ENCODE measurements around the gene N4BP2L2.

N4BP2L2 gene

GRCh38 chr13:32390048-32390447, 148.5 kb downstream of the N4BP2L2 start:
- Histone ChIP-seq H3K27ac (ENCODE audit: insufficient read depth, low read length, poor library complexity, severe bottlenecking) (no peak overlapping the region), H3K36me3 (ENCODE audit: control insufficient read depth, insufficient read depth, low read length) (no peaks in the 10 kb centered on the region), H3K4me1 (ENCODE audit: control insufficient read depth, insufficient read depth, low read length, poor library complexity, severe bottlenecking) (no peaks in the 10 kb centered on the region), H3K9me3 (ENCODE audit: control insufficient read depth, low read length) (no peaks in the 10 kb centered on the region), H3K4me3 (ENCODE audit: insufficient read depth, low read depth, low read length, poor library complexity, severe bottlenecking) (no peak overlapping the region), H3K27me3 (replicated peaks; ENCODE audit: control insufficient read depth, insufficient read depth, low read length, poor library complexity, severe bottlenecking) (no peaks in the 10 kb centered on the region)
- no peak for DNase-seq

- no peaks in the 10 kb centered on the region for H3K36me3 ChIP-seq (ENCODE audit: control insufficient read depth, insufficient read depth, low read length)
- H3K4me1 ChIP-seq (ENCODE audit: control insufficient read depth, insufficient read depth, low read length, poor library complexity, severe bottlenecking) = no peaks in the 10 kb centered on the region
- H3K4me3 ChIP-seq (ENCODE audit: insufficient read depth, low read depth, low read length, poor library complexity, severe bottlenecking) = no peak overlapping the region
- H3K27me3 ChIP-seq (replicated peaks; ENCODE audit: control insufficient read depth, insufficient read depth, low read length, poor library complexity, severe bottlenecking) = no peaks in the 10 kb centered on the region
- no peak for DNase-seq
- no peaks in the 10 kb centered on the region for H3K9me3 ChIP-seq (ENCODE audit: control insufficient read depth, low read length)
- H3K27ac ChIP-seq (ENCODE audit: insufficient read depth, low read length, poor library complexity, severe bottlenecking) = no peak overlapping the region
These were observed 153.2 kb downstream of the N4BP2L2 start for GRCh38 chr13:32385410-32385809.

DNA sequence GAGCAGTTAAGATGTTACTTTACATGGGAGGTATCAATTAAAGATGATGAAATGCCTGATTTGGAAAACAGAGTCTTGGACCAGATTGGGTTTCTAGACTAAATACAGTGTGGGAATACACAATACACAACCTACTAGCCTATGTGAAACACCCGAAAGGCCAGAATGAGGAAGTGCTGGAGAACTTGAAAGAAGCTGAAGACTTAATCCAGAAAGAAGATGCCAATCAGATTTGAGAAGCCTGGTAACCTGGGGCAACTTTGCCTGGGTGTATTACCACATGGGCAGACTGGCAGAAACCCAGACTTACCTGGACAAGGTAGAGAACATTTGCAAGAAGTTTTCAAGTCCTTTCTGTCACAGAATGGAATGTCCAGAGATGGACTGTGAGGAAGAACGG, 153.9 kb downstream of the N4BP2L2 start:
- Histone ChIP-seq H3K27me3 (replicated peaks; ENCODE audit: control insufficient read depth, insufficient read depth, low read length, poor library complexity, severe bottlenecking) (no peaks in the 10 kb centered on the region), H3K4me3 (ENCODE audit: insufficient read depth, low read depth, low read length, poor library complexity, severe bottlenecking) (no peak overlapping the region), H3K36me3 (ENCODE audit: control insufficient read depth, insufficient read depth, low read length) (no peaks in the 10 kb centered on the region), H3K9me3 (ENCODE audit: control insufficient read depth, low read length) (no peaks in the 10 kb centered on the region), H3K27ac (ENCODE audit: insufficient read depth, low read length, poor library complexity, severe bottlenecking) (no peak overlapping the region), H3K4me1 (ENCODE audit: control insufficient read depth, insufficient read depth, low read length, poor library complexity, severe bottlenecking) (no peaks in the 10 kb centered on the region)
- DNase-seq = no peak

DNA sequence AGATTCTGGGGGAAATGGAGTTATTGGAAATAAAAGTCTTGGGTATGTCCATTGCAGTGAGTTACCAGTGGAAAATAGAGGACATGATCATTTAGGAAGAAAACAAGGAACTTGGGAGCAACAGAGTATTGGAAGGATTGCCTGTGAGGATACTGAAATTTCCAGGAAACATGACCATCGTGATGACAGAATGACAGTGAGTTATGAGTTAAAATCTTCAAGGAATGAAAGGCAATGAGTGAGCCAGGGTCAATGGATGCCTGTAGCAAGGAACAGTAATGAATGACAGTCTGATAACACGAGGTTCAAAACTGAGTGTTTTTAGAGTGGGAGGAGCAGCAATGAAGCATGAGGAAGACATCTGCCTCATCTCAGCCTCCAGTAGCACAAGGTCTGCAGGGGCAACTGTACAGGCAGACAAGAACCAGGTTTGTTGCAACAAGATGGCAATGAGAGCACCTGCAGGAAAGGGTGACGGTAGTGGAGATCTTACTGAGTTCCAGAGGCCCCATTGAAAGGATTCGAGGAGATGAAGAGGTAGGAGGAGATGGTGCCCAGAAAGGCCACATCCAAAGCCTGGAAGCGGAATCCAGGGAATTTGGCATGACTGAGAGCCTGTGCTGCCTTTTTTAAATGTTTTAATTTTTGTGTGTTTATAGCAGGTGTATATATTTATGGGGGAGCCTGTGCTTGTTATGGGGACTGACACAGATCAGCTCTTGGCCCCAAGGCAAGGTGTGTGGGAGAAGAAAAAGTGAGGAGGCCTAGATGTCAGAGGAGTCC, 154.6 kb downstream of the N4BP2L2 start:
- H3K9me3 ChIP-seq (ENCODE audit: control insufficient read depth, low read length) = no peaks in the 10 kb centered on the region
- H3K27ac ChIP-seq (ENCODE audit: insufficient read depth, low read length, poor library complexity, severe bottlenecking) = no peak overlapping the region
- no peak overlapping the region for H3K4me3 ChIP-seq (ENCODE audit: insufficient read depth, low read depth, low read length, poor library complexity, severe bottlenecking)
- no peak for DNase-seq
- no peaks in the 10 kb centered on the region for H3K4me1 ChIP-seq (ENCODE audit: control insufficient read depth, insufficient read depth, low read length, poor library complexity, severe bottlenecking)
- H3K36me3 ChIP-seq (ENCODE audit: control insufficient read depth, insufficient read depth, low read length) = no peaks in the 10 kb centered on the region
- H3K27me3 ChIP-seq (replicated peaks; ENCODE audit: control insufficient read depth, insufficient read depth, low read length, poor library complexity, severe bottlenecking) = no peaks in the 10 kb centered on the region
